ENCODE measurements around the gene FYB1. TPM values are rescaled to one million over a fixed set of nuclear protein-coding genes. Genes with fewer than 3 reads are reported as not detected.
A peak's percentile ranks its signal among the peaks of the same experiment; 100 is the strongest.

The FYB1 gene
- total and polyA plus RNA-seq, 2 donors = 52.9 to 71.8 TPM

DNA sequence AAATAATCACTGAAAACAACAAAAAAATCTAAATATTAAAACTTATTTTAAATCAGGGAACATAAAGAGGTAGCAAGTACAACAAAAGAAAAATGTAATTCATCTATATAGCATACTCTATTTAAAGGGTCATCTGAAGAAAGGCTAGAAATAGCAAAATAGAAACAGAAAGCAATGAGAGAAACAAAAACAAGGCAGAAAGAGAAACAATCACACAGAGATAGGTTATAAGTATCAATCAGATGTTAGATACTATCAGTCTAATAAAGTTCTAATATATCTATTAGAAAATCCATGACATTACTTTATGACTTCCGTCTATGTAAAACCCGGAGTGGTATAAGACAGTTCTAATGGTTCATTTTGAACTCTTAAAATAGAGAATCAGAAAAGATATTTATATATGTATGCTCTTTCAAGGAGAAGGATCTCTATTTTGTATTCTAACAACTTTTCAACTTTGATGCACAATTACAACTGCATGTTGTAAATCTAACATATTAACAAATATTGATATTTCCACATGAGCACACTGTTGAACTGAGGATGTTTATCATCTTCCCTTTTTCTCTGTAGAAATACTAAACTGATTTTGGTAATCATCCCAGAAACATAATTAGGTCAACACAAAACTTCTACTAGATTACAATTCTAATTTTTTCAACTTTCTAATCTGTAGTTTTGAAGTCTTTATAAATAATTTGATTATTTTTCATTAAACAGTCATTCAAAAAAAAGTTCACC, 161.0 kb downstream of the FYB1 start:
- Histone ChIP-seq H3K9me3 (ENCODE audit: control insufficient read depth in 2 of 2, insufficient read depth in 1 of 2, low read length in 1 of 2) (no peaks in the 10 kb centered on the region), H3K27ac (ENCODE audit: low read depth in 1 of 2, low read length in 1 of 2) (no peak overlapping the region), H3K4me1 (ENCODE audit: control insufficient read depth in 2 of 2, insufficient read depth in 2 of 2, low read length in 2 of 2) (no peaks in the 10 kb centered on the region), H3K36me3 (ENCODE audit: control insufficient read depth in 2 of 2, insufficient read depth in 2 of 2, low read length in 1 of 2) (peaks cover 4 to 6% of the 10 kb centered on the region in 2 donors), H3K27me3 (ENCODE audit: control insufficient read depth in 2 of 2, insufficient read depth in 1 of 2, low read length in 1 of 2) (no peaks in the 10 kb centered on the region), H3K4me3 (ENCODE audit: low read length in 2 of 2) (no peak overlapping the region)
- WGBS = 89% methylated on average over 2 of the region's 2 CpGs
- DNase-seq (ENCODE audit: low read depth in 6 of 9, low spot score in 9 of 9) = no peak

DNA sequence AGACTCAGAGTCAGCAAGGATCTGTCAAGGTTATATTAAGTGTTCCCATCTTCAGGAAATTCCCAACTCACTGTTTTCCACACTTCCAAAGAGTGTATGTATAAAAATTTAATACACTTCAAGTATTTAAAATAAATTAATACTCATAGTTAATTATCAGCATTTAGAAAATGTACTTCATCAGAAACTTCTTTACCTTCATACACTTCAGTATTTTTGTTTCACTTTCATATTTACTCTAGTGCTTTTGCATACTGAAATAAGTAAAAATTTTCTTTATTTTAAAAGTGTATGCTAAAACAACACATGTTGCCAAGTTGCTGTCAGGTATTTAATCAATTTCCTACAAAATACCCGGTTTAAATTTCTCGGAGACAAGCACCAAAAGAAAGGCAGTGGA, 161.6 kb downstream of the FYB1 start:
- H3K9me3 ChIP-seq (ENCODE audit: control insufficient read depth in 2 of 2, insufficient read depth in 1 of 2, low read length in 1 of 2) = no peaks in the 10 kb centered on the region
- peak in 1 of 9 donors; percentile 27 for DNase-seq (ENCODE audit: low read depth in 6 of 9, low spot score in 9 of 9)
- H3K27ac ChIP-seq (ENCODE audit: low read depth in 1 of 2, low read length in 1 of 2) = no peak overlapping the region
- no peaks in the 10 kb centered on the region for H3K27me3 ChIP-seq (ENCODE audit: control insufficient read depth in 2 of 2, insufficient read depth in 1 of 2, low read length in 1 of 2)
- 11% methylated on average over 2 of the region's 2 CpGs for WGBS
- peaks cover 4 to 6% of the 10 kb centered on the region in 2 donors for H3K36me3 ChIP-seq (ENCODE audit: control insufficient read depth in 2 of 2, insufficient read depth in 2 of 2, low read length in 1 of 2)
- H3K4me1 ChIP-seq (ENCODE audit: control insufficient read depth in 2 of 2, insufficient read depth in 2 of 2, low read length in 2 of 2) = no peaks in the 10 kb centered on the region
- H3K4me3 ChIP-seq (ENCODE audit: low read length in 2 of 2) = no peak overlapping the region

DNA sequence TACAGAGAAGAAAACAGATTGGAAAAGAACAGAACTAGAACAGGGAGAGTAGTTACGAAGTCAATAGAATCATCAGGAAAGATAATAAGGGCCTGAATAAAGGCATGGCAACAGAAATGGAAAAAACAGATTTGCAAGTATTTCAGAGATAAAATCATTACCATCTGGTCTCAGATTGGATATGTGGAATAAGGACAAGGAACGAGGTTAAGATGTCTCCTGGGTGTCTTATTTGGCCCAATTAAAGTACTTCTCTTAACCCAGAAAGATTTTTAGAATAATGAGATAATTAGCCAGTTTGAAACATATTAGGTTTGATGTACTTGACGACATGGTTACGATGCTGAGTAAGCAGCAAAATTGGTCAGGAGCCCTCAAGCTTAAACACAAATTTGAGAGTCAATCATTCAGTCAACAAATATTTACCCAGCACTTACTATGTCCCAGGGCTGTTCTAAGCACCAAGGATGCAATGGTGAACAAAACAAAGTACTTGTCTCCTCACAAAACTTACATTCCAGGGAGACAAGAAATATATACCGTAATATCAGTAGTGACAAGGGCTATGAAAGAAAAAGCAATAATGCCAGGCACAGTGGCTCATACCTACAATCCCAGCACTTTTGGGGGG, 163.5 kb downstream of the FYB1 start:
- WGBS = 99% methylated on average over 5 of the region's 5 CpGs
- H3K4me3 ChIP-seq (ENCODE audit: low read length in 2 of 2) = no peak overlapping the region
- no peaks in the 10 kb centered on the region for H3K4me1 ChIP-seq (ENCODE audit: control insufficient read depth in 2 of 2, insufficient read depth in 2 of 2, low read length in 2 of 2)
- no peaks in the 10 kb centered on the region for H3K9me3 ChIP-seq (ENCODE audit: control insufficient read depth in 2 of 2, insufficient read depth in 1 of 2, low read length in 1 of 2)
- peaks cover 4 to 6% of the 10 kb centered on the region in 2 donors for H3K36me3 ChIP-seq (ENCODE audit: control insufficient read depth in 2 of 2, insufficient read depth in 2 of 2, low read length in 1 of 2)
- no peaks in the 10 kb centered on the region for H3K27me3 ChIP-seq (ENCODE audit: control insufficient read depth in 2 of 2, insufficient read depth in 1 of 2, low read length in 1 of 2)
- no peak for DNase-seq (ENCODE audit: low read depth in 6 of 9, low spot score in 9 of 9)
- no peak overlapping the region for H3K27ac ChIP-seq (ENCODE audit: low read depth in 1 of 2, low read length in 1 of 2)

Other genes starting within 250 kb of the FYB1 start
- gene RICTOR, start 145.2 kb downstream of the FYB1 start, total RNA-seq = 30.1 TPM
- gene RICTOR, start 145.2 kb downstream of the FYB1 start, polyA plus RNA-seq = 16.7 TPM
- gene C9, start 144.9 kb upstream of the FYB1 start, total RNA-seq = 0.19 TPM
- gene C9, start 144.9 kb upstream of the FYB1 start, polyA plus RNA-seq = 0.05 TPM
- 17.7 TPM for gene DAB2, start 205.4 kb upstream of the FYB1 start, total RNA-seq
- gene DAB2, start 205.4 kb upstream of the FYB1 start, polyA plus RNA-seq = 28.1 TPM